IMR-90 (cell line): ENCODE data around the gene PPP3CB.

Experiments
- BHLHE40 ChIP-seq: fragments of 150-350 bp; IDR thresholded peaks from 2 replicates; pipeline ENCODE4 v1.6.1; 2016; ENCODE audit warnings: mild to moderate bottlenecking, low read depth, low read length
- CEBPB ChIP-seq: IDR thresholded peaks from 2 replicates; pipeline ENCODE4 v1.6.1; 2012; ENCODE audit warnings: low read depth, low read length, improper control_type of control experiment
- CTCF ChIP-seq: conservative IDR thresholded peaks from 2 replicates; pipeline ENCODE4 v1.5.1; 2012; ENCODE audit warnings: mild to moderate bottlenecking, low read depth, low read length, improper control_type of control experiment
- ELK1 ChIP-seq: fragments of 150-350 bp; IDR thresholded peaks from 2 replicates; pipeline ENCODE4 v1.6.1; 2016; ENCODE audit warnings: low read depth, mild to moderate bottlenecking, low read length, moderate library complexity, borderline replicate concordance
- MAFK ChIP-seq: IDR thresholded peaks from 2 replicates; pipeline ENCODE4 v1.6.1; 2012; ENCODE audit warnings: low read depth, low read length, improper control_type of control experiment
- MXI1 ChIP-seq: IDR thresholded peaks from 2 replicates; pipeline ENCODE4 v1.6.1; 2012; ENCODE audit warnings: low read depth, mild to moderate bottlenecking, low read length, moderate library complexity, borderline replicate concordance
- POLR2A ChIP-seq: IDR thresholded peaks from 2 replicates; pipeline ENCODE4 v1.6.1; 2012; ENCODE audit warnings: mild to moderate bottlenecking, low read depth, low read length
- RFX5 ChIP-seq: IDR thresholded peaks from 2 replicates; pipeline ENCODE4 v1.8.0; 2012; ENCODE audit warnings: low read depth, mild to moderate bottlenecking, low read length, moderate library complexity
- SMC3 ChIP-seq: fragments of 150-350 bp; IDR thresholded peaks from 2 replicates; pipeline ENCODE4 v1.6.1; 2016; ENCODE audit warnings: low read depth, mild to moderate bottlenecking, antibody characterized with exemption, low read length, moderate library complexity

GRCh38 chr10:73439055-73439454 is 56.8 kb downstream of the PPP3CB start:
- TF ChIP-seq CTCF (no peak), MXI1 (no peak), POLR2A (no peak), SMC3 (no peak), BHLHE40 (no peak), ELK1 (no peak), MAFK (no peak), CEBPB (peak; percentile 93), RFX5 (no peak)
